ENCODE measurements around the gene TBX3.

The TBX3 gene

DNA sequence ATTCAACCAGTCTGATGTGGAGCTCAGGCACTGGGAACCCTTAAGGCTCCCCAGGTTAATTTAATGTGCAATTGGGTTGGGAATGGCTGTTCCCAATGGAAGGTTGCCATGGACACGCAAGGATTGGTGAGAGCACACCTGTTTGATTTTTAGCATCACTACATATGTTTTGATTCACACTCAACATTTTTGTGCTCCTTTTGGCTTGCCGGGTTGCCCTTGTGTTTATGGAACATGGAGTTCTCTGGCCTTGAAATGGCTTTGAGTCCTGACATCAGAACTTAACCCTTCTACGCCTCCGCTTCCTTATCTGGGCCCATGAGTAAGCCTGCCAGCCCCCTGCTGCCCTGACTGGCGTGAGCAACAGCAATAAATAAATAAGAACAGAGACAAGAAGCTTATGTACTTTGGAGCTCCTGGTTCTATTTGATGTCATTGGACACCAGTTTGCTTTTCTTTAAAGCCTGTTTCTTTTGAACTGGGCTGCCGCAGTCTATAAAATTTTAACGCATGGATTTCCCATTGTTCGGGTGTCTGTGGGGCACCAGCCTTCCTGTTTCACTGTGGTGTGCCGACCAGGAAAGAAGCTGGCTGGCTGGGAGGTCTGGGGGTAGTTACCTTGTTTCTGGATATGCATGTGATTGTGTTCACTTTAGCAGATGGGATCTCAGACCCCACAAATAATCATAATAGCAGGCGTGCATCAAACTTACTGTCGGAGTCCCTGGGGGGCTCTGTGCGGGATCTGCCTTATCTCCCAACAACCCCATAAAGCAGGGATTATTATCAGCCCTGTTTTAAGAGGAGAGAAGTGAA, 27.8 kb downstream of the TBX3 start:
- Histone ChIP-seq H3K79me2 (ENCODE audit: control insufficient read depth, insufficient read depth, low read length, unreplicated experiment) (no peaks in the 10 kb centered on the region), H3K27me3 (ENCODE audit: insufficient read depth, low read length) (no peaks in the 10 kb centered on the region), H3K36me3 (ENCODE audit: insufficient read depth, low read length) (no peaks in the 10 kb centered on the region), H2AFZ (ENCODE audit: low read length, unreplicated experiment) (peak overlapping the region; percentile 89), H3K4me3 (ENCODE audit: low read depth, low read length) (no peak overlapping the region; the same call in 1 of the 2 replicates), H3K4me1 (ENCODE audit: control insufficient read depth, insufficient read depth, low read length, unreplicated experiment) (peaks cover 22% of the 10 kb centered on the region), H3K27ac (ENCODE audit: low read depth, low read length) (peak overlapping the region; percentile 97)

DNA sequence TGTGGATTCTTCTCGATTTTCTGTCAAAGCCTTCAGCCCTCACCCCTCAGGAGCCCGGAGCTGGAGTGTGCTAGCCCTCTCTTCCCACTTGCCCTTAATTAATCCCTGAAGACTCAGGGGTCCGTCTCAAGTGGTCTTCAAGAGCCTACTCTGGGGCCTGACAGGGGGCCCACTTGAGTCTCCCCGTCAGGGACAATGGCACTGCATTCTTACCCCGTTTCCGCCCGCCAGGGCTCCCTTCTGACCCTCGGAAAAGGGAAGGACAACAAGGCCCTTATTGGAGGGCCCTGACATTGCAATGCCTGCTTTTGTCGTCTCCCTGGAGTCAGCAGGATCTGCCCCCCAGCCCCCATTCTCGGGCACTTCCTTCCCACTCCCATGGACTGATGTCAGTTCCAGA, 34.4 kb downstream of the TBX3 start:
- no peak overlapping the region for H3K27ac ChIP-seq (ENCODE audit: low read depth, low read length)

GRCh38 chr12:114648711-114649110, 35.3 kb downstream of the TBX3 start:
- H3K27ac ChIP-seq (ENCODE audit: low read depth, low read length): no peak overlapping the region
- H3K4me3 ChIP-seq (ENCODE audit: low read depth, low read length): no peak overlapping the region
- H3K4me1 ChIP-seq (ENCODE audit: control insufficient read depth, insufficient read depth, low read length, unreplicated experiment): no peaks in the 10 kb centered on the region
- peaks cover 5% of the 10 kb centered on the region; the same call in 1 of the 2 replicates for H3K27me3 ChIP-seq (ENCODE audit: insufficient read depth, low read length)
- H3K79me2 ChIP-seq (ENCODE audit: control insufficient read depth, insufficient read depth, low read length, unreplicated experiment): no peaks in the 10 kb centered on the region
- H2AFZ ChIP-seq (ENCODE audit: low read length, unreplicated experiment): no peak overlapping the region
- H3K36me3 ChIP-seq (ENCODE audit: insufficient read depth, low read length): no peaks in the 10 kb centered on the region

More for the DNA sequence above, 34.4 kb downstream of the TBX3 start:
- no peak overlapping the region for H2AFZ ChIP-seq (ENCODE audit: low read length, unreplicated experiment)
- H3K27me3 ChIP-seq (ENCODE audit: insufficient read depth, low read length): no peaks in the 10 kb centered on the region
- no peaks in the 10 kb centered on the region for H3K36me3 ChIP-seq (ENCODE audit: insufficient read depth, low read length)
- H3K79me2 ChIP-seq (ENCODE audit: control insufficient read depth, insufficient read depth, low read length, unreplicated experiment): no peaks in the 10 kb centered on the region
- H3K4me1 ChIP-seq (ENCODE audit: control insufficient read depth, insufficient read depth, low read length, unreplicated experiment): no peaks in the 10 kb centered on the region
- H3K4me3 ChIP-seq (ENCODE audit: low read depth, low read length): no peak overlapping the region

GRCh38 chr12:114638790-114639435, 45.1 kb downstream of the TBX3 start:
- H3K4me3 ChIP-seq (ENCODE audit: low read depth, low read length): no peak overlapping the region
- peaks cover under 1% of the 10 kb centered on the region; the same call in 1 of the 2 replicates for H3K27me3 ChIP-seq (ENCODE audit: insufficient read depth, low read length)
- H3K79me2 ChIP-seq (ENCODE audit: control insufficient read depth, insufficient read depth, low read length, unreplicated experiment): no peaks in the 10 kb centered on the region
- no peak overlapping the region for H2AFZ ChIP-seq (ENCODE audit: low read length, unreplicated experiment)
- no peak overlapping the region for H3K27ac ChIP-seq (ENCODE audit: low read depth, low read length)
- H3K4me1 ChIP-seq (ENCODE audit: control insufficient read depth, insufficient read depth, low read length, unreplicated experiment): no peaks in the 10 kb centered on the region
- H3K36me3 ChIP-seq (ENCODE audit: insufficient read depth, low read length): no peaks in the 10 kb centered on the region

- Histone ChIP-seq H2AFZ (ENCODE audit: low read length, unreplicated experiment) (no peak overlapping the region), H3K4me3 (ENCODE audit: low read depth, low read length) (no peak overlapping the region), H3K27ac (ENCODE audit: low read depth, low read length) (no peak overlapping the region), H3K36me3 (ENCODE audit: insufficient read depth, low read length) (no peaks in the 10 kb centered on the region), H3K79me2 (ENCODE audit: control insufficient read depth, insufficient read depth, low read length, unreplicated experiment) (no peaks in the 10 kb centered on the region), H3K4me1 (ENCODE audit: control insufficient read depth, insufficient read depth, low read length, unreplicated experiment) (no peaks in the 10 kb centered on the region), H3K27me3 (ENCODE audit: insufficient read depth, low read length) (no peaks in the 10 kb centered on the region)
These were observed 47.1 kb downstream of the TBX3 start for GRCh38 chr12:114636723-114637480.

DNA sequence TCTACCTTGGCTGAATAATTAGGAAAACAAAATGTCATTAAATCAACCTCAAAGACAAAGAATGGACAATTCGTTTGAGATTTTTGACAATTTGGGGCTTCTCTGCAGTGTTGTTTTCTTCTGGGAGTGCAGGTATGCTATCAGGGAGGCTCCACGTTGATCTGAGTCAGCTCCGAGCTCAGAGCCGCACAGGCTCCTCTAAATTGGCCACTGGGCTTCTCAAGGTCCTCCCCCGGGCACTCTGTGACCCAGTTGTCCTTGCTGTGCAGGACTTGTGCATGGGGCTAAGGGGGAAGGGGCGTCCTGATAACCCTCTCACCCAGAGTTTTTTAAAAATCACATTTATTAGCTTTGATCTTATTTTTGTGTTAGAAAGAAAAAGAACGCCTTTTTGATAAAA, 52.7 kb downstream of the TBX3 start:
- H3K27ac ChIP-seq (ENCODE audit: low read depth, low read length): no peak overlapping the region
- H3K4me3 ChIP-seq (ENCODE audit: low read depth, low read length): no peak overlapping the region
- H3K36me3 ChIP-seq (ENCODE audit: insufficient read depth, low read length): no peaks in the 10 kb centered on the region
- H2AFZ ChIP-seq (ENCODE audit: low read length, unreplicated experiment): no peak overlapping the region
- 0 out of 2 replicates have a peak, but pooled peaks cover 5% of the 10 kb centered on the region for H3K27me3 ChIP-seq (ENCODE audit: insufficient read depth, low read length)
- no peaks in the 10 kb centered on the region for H3K4me1 ChIP-seq (ENCODE audit: control insufficient read depth, insufficient read depth, low read length, unreplicated experiment)
- no peaks in the 10 kb centered on the region for H3K79me2 ChIP-seq (ENCODE audit: control insufficient read depth, insufficient read depth, low read length, unreplicated experiment)

GRCh38 chr12:114628199-114628598, 55.8 kb downstream of the TBX3 start:
- H3K4me3 ChIP-seq (ENCODE audit: low read depth, low read length): no peak overlapping the region
- H3K79me2 ChIP-seq (ENCODE audit: control insufficient read depth, insufficient read depth, low read length, unreplicated experiment): no peaks in the 10 kb centered on the region
- no peaks in the 10 kb centered on the region for H3K4me1 ChIP-seq (ENCODE audit: control insufficient read depth, insufficient read depth, low read length, unreplicated experiment)
- H3K27ac ChIP-seq (ENCODE audit: low read depth, low read length): no peak overlapping the region
- 0 out of 2 replicates have a peak, but pooled peaks cover 5% of the 10 kb centered on the region for H3K27me3 ChIP-seq (ENCODE audit: insufficient read depth, low read length)
- H3K36me3 ChIP-seq (ENCODE audit: insufficient read depth, low read length): no peaks in the 10 kb centered on the region
- no peak overlapping the region for H2AFZ ChIP-seq (ENCODE audit: low read length, unreplicated experiment)

DNA sequence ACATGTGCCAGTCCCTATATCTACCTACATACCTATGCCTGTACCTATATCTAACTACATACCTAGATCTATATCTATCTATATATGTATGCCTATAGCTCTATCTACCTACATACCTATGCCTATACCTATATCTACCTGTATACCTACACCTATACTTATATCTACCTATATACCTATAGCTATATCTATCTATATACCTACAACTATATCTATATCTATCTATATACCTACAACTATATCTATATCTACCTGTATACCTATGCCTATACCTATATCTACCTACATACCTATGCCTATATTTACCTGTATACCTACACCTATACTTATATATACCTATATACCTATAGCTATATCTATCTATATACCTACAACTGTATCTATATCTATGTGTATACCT, 56.6 kb downstream of the TBX3 start:
- Histone ChIP-seq H3K79me2 (ENCODE audit: control insufficient read depth, insufficient read depth, low read length, unreplicated experiment) (no peaks in the 10 kb centered on the region), H3K36me3 (ENCODE audit: insufficient read depth, low read length) (no peaks in the 10 kb centered on the region), H2AFZ (ENCODE audit: low read length, unreplicated experiment) (no peak overlapping the region), H3K4me3 (ENCODE audit: low read depth, low read length) (no peak overlapping the region), H3K27ac (ENCODE audit: low read depth, low read length) (no peak overlapping the region), H3K27me3 (ENCODE audit: insufficient read depth, low read length) (peaks cover 8% of the 10 kb centered on the region; the same call in 1 of the 2 replicates), H3K4me1 (ENCODE audit: control insufficient read depth, insufficient read depth, low read length, unreplicated experiment) (no peaks in the 10 kb centered on the region)

- Histone ChIP-seq H3K4me3 (ENCODE audit: low read depth, low read length) (no peak overlapping the region), H3K4me1 (ENCODE audit: control insufficient read depth, insufficient read depth, low read length, unreplicated experiment) (no peaks in the 10 kb centered on the region), H3K27me3 (ENCODE audit: insufficient read depth, low read length) (peaks cover 8% of the 10 kb centered on the region; the same call in 1 of the 2 replicates), H3K79me2 (ENCODE audit: control insufficient read depth, insufficient read depth, low read length, unreplicated experiment) (no peaks in the 10 kb centered on the region), H2AFZ (ENCODE audit: low read length, unreplicated experiment) (no peak overlapping the region), H3K36me3 (ENCODE audit: insufficient read depth, low read length) (no peaks in the 10 kb centered on the region), H3K27ac (ENCODE audit: low read depth, low read length) (peak overlapping the region; percentile 12)
These were observed 58.6 kb downstream of the TBX3 start for GRCh38 chr12:114625294-114625851.

- Histone ChIP-seq H3K4me1 (ENCODE audit: control insufficient read depth, insufficient read depth, low read length, unreplicated experiment) (no peaks in the 10 kb centered on the region), H3K27me3 (ENCODE audit: insufficient read depth, low read length) (peaks cover 10% of the 10 kb centered on the region; the same call in 1 of the 2 replicates), H3K36me3 (ENCODE audit: insufficient read depth, low read length) (no peaks in the 10 kb centered on the region), H2AFZ (ENCODE audit: low read length, unreplicated experiment) (no peak overlapping the region), H3K79me2 (ENCODE audit: control insufficient read depth, insufficient read depth, low read length, unreplicated experiment) (no peaks in the 10 kb centered on the region), H3K4me3 (ENCODE audit: low read depth, low read length) (no peak overlapping the region), H3K27ac (ENCODE audit: low read depth, low read length) (no peak overlapping the region)
These were observed 60.2 kb downstream of the TBX3 start for GRCh38 chr12:114623737-114624136.
